HG03135 (cell line): ENCODE data around the gene MYD88.
"Not testable (repeated sequence)": the region's sequence is repeated elsewhere in the genome, so short reads cannot be mapped to it uniquely, and the experiment has no call there.

Experiments used
- ATAC-seq: cut with Tn5 transposase; IDR thresholded peaks from one replicate; pipeline ENCODE4 v1.9.1; 2021; ENCODE audit warnings: mild to moderate bottlenecking, moderate library complexity; ENCODE audit not compliant: unreplicated experiment

Gene MYD88

DNA sequence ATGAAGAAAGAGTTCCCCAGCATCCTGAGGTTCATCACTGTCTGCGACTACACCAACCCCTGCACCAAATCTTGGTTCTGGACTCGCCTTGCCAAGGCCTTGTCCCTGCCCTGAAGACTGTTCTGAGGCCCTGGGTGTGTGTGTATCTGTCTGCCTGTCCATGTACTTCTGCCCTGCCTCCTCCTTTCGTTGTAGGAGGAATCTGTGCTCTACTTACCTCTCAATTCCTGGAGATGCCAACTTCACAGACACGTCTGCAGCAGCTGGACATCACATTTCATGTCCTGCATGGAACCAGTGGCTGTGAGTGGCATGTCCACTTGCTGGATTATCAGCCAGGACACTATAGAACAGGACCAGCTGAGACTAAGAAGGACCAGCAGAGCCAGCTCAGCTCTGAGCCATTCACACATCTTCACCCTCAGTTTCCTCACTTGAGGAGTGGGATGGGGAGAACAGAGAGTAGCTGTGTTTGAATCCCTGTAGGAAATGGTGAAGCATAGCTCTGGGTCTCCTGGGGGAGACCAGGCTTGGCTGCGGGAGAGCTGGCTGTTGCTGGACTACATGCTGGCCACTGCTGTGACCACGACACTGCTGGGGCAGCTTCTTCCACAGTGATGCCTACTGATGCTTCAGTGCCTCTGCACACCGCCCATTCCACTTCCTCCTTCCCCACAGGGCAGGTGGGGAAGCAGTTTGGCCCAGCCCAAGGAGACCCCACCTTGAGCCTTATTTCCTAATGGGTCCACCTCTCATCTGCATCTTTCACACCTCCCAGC lies 2.9 kb downstream of the MYD88 start:
- no peak for ATAC-seq

- ATAC-seq = no peak
Measured at GRCh38 chr3:38141952-38142273, 3.5 kb downstream of the MYD88 start.

- no peak for ATAC-seq
Measured at GRCh38 chr3:38142959-38143358, 4.5 kb downstream of the MYD88 start.

DNA sequence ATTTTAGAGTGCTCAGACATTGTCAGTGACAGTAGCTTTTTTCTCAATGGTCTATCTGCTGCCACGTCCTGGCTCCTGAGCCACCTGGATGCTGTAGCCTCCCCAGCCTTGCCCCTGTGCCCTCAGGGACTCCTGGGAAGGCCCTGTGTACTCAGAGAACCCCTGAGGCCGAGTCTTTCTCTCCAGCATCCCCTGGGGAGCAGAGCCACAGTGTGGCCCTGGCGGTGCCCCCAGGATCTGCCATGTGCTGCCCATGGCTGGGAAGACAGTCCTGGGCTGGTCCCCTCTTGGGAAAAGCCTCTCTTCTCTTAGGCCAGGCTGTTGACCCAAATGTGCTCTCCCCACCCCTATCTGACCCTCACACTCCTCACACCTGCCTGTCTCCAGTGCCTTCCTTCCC lies 5.0 kb downstream of the MYD88 start:
- no peak for ATAC-seq

- no peak for ATAC-seq
Measured at GRCh38 chr3:38146504-38146903, 8.0 kb downstream of the MYD88 start.

GRCh38 chr3:38147421-38147820 lies 9.0 kb downstream of the MYD88 start:
- ATAC-seq = no peak

DNA sequence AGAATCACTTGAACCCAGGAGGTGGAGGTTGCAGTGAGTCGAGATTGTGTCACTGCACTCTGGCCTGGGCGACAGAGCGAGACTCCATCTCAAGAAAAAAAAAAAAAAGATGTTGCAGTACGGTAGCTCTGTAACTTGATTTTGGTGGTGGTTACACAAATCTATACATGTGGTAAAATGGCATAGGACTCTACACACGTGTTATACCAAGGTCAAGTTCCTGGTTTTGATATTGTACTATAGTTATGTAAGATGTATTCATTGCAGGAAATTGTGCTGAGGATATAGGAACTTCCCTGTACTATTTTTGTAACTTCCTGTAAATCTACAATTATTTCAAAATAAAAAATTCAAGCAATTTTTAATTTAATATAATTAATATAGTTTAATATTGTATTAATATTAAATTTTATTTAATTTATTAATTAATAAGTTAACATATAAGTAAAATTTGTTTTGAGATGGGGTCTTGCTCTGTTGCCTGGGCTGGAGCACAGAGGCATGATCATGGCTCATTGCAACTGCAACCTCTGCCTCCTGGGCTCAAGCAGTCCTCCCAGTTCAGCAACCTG lies 9.9 kb downstream of the MYD88 start:
- no peak for ATAC-seq

DNA sequence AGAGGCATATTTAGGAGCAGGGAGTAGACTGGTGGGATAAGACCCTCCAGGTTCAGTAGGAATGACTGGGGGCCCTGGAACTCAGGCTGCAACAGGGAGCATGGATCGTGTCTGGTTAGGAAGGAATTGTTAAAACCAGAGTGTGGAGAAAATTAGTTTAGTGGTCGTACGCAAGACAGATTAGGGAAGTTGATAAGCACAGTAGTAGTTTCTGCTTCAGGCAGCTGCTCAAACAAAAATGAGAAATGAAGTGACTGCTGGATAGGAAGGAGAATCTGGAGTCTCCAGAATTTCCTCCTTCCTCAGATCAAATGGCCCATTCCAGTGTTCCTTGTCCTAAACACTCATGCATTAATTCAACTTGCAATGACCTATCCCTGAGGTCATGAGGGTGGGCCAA lies 11.2 kb downstream of the MYD88 start:
- ATAC-seq = no peak

- no peak for ATAC-seq
Measured at GRCh38 chr3:38150780-38151528, 12.5 kb downstream of the MYD88 start.

DNA sequence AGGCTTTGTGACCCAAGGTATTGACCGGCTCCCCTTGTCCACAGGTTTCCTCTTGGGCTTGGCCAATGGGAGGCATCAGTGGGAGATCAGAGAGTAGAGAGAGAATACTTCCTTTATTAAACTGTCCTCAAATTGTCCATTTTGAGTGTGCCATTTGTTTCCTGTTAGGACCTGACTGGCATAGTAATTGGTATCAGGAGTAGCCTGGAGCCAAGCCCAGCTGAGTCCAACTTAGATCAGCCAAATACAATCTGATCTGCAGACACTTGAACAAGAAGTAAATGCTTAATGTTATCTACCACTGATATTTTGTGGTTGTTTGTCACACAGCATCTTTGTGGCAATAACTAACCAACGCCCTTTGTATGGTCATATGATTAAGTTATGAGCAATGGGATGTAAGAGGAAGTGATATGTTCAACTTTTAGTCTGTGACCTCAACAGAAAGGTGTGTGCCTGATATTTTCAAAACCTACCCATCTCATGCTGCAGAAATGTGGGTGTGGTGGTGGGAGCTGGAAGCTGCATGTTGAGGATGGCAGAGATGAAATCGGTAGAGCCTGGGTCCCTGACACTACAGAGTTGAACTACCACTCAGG lies 13.3 kb downstream of the MYD88 start:
- no peak for ATAC-seq

DNA sequence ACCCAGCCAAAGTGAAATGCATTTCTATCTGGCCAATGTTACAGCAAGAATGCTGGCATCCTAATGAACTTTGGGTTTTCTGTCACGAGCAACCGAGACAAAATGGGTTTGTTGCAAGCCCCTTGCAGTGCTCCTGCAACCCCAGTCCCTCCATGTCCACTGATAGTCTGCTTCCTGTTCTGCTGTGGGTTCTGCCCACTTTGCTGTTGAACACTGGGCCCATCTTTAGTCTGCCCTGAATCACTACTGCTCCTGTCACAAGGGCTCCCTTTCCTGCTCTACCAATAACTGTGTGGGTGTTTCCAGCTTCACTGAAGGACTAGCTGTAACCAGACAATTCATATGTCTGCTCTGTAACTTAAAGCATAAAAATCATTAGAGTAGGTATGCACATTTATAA lies 14.1 kb downstream of the MYD88 start:
- no peak for ATAC-seq

DNA sequence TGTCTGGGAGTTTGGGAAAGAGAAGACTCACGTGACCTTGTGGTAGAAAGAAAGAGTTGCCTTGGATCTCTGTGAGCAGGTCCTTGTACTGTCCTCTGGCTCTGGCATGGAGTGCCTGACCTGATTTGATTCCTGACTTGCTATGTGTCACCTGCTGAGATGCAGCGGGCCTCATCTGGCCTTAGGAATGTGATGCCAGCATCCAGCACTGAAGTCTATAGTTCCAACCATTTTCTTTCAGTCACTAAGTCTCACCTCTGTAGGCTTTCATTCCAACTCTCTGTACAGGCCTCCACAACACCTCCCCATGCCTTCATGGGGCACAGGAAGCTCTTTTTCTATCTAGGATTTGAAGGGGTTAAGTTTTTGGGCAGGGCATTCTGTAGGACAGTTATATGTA lies 14.8 kb downstream of the MYD88 start:
- ATAC-seq = no peak

GRCh38 chr3:38154033-38154494 lies 15.6 kb downstream of the MYD88 start:
- ATAC-seq = no peak

- no peak for ATAC-seq
Measured at GRCh38 chr3:38154625-38155255, 16.3 kb downstream of the MYD88 start.

- ATAC-seq = no peak
Measured at GRCh38 chr3:38155825-38156224, 17.4 kb downstream of the MYD88 start.

DNA sequence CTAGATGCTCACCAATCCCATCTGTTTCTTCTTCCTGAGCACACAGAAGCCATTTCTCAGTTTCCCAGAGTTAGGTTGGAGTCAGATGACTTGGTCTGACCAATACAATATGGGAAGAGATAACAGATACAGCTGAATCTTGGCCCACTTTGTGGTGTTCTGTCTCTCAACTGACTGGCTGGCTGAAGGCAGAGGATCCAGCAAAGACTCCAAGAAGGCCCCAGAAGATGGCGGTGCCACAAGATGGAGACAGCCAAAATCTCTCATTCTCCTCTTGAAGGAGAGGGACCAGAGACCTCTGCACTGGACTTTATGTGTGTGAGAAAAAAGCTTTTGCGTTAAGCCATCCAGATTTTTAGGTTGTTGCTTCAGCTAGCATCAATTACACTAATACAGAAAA lies 18.7 kb downstream of the MYD88 start:
- ATAC-seq = no peak

DNA sequence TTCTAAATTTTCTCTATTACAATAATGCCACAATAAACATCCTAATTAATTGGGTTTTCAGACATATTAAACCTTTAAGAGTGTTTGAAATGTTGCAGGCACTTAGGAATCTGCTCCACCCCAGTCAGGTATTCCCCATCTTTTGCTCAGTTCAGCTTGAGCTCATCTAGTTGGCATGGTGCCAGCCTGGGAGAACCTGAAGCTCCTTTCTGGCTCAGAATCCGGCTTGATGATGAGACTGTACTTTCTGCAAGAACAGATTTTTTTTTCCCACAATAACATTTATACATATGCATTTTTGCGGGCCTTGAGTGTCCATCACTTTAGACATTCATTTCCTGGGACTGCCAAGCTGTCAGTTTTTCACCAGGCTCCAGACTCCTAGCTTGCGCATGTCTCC lies 19.1 kb downstream of the MYD88 start:
- ATAC-seq = no peak

DNA sequence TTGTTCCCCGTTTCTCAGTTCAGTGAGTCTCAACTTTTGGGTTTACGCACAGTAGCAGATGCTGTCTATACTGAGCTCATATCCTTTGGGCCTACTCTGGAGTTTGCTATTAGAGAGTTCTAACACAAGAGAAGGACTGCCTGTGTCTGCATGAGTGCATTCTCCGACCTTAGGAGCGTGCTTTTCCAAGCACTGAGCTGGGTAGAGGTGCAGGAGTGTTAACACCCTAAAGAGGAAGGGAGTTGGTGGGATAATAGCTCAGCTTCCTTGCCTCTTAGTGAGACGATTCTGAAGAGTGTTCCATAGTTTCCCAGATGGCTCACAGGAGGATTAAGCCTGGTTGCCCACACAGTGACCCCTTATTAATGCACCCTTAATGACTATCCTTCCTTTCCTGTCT lies 20.0 kb downstream of the MYD88 start:
- no peak for ATAC-seq

DNA sequence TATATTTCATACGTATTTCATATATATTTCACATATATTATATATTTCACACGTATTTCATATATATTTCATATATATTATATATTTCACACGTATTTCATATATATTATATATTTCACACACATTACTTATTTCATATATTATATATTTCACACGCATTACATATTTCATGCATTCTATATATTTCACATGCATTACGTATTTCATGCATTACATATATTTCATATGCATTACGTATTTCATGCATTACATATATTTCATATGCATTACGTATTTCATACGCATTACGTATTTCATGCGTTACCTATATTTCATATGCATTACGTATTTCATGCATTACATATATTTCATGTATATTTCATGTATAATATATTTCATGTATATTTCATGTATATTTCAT lies 22.2 kb downstream of the MYD88 start:
- ATAC-seq = not testable (repeated sequence)

- no peak for ATAC-seq
Measured at GRCh38 chr3:38163117-38163840, 24.8 kb downstream of the MYD88 start.
